K562 (cell line): ENCODE data around the gene CD2. TPM values are rescaled to one million over a fixed set of nuclear protein-coding genes. Genes with fewer than 3 reads are reported as not detected.

Experiments used
- ATAC-seq: fragments of 200-7000 bp; cut with Tn5 transposase; 3 replicates; pipeline ENCODE4 v1.9.1; 2020; ENCODE audit warnings: moderate library complexity
- BruUV-seq: library from RNA; stranded (reverse); fragments of 400-500 nt; replicated peaks from 2 replicates; lab custom pipeline; 2021; lab: Mats Ljungman, UMichigan
- CTCF ChIA-PET: fragments of 300-600 bp; formaldehyde crosslinking; extraction: SDS; loops from one replicate; lab custom pipeline; 2021; ENCODE audit warnings: low intra/inter-chr PET ratio; lab: Yijun Ruan, JAX
- POLR2A ChIA-PET: fragments of 300-600, 350-650 bp; sonication (Branson Sonifier 250); formaldehyde crosslinking; extraction: SDS; loops from one replicate; lab custom pipeline; 2021; ENCODE audit warnings: antibody characterized with exemption, inconsistent platforms; lab: Yijun Ruan, JAX
- DNase-seq, 4 experiments: peaks; one replicate each; pipeline versions ENCODE4 v3.0.0 to v3.0.0-alpha.2; 2011 to 2018; ENCODE audit warnings: low spot score in 3 of 4, mixed read lengths in 3 of 4; ENCODE audit errors: extremely low read depth in 1 of 4
- FAIRE-seq: peaks from 2 replicates; lab custom pipeline; 2011; peaks lifted over from hg19 to GRCh38; lab: Jason Lieb, UNC
- H2AFZ ChIP-seq: 2 replicates; pipeline ENCODE4 v1.6.0; 2011; ENCODE audit warnings: low read depth, low read length, control low read depth, inconsistent platforms
- H3K27ac ChIP-seq: fragments of 200-600 bp; 3 replicates; pipeline ENCODE4 v1.8.0; 2011; ENCODE audit warnings: low read depth, mild to moderate bottlenecking, control low read depth, inconsistent platforms, low read length, moderate library complexity, mixed read lengths; ENCODE audit errors: extremely low read depth
- H3K27me3 ChIP-seq, 2 experiments: fragments of 300-600 bp in 1 of 2; 2 replicates in 1 of 2; 3 replicates in 1 of 2; pipeline versions ENCODE4 v1.6.0 to v1.8.0; 2011; ENCODE audit warnings: inconsistent platforms in 2 of 2, low read length in 2 of 2, mild to moderate bottlenecking in 1 of 2, mixed read lengths in 1 of 2, moderate library complexity in 1 of 2; ENCODE audit not compliant: control insufficient read depth in 2 of 2, insufficient read depth in 2 of 2
- H3K36me3 ChIP-seq: fragments of 300-600 bp; 3 replicates; pipeline ENCODE4 v1.8.0; 2011; ENCODE audit warnings: mild to moderate bottlenecking, low read length, inconsistent platforms; ENCODE audit not compliant: control insufficient read depth, insufficient read depth
- H3K4me1 ChIP-seq, 2 experiments: fragments of 200-600 bp in 1 of 2; replicated peaks in 1 of 2; 2 replicates in 1 of 2; 3 replicates in 1 of 2; pipeline versions ENCODE4 v1.5.1 to v1.8.0; 2011; ENCODE audit warnings: inconsistent platforms in 2 of 2, low read length in 2 of 2, mild to moderate bottlenecking in 1 of 2, mixed read lengths in 1 of 2, moderate library complexity in 1 of 2; ENCODE audit not compliant: control insufficient read depth in 2 of 2, insufficient read depth in 2 of 2
- H3K4me2 ChIP-seq: 2 replicates; pipeline ENCODE4 v1.6.1; 2011; ENCODE audit warnings: low read length, control low read depth, inconsistent platforms, mixed read lengths; ENCODE audit not compliant: insufficient read depth
- H3K4me3 ChIP-seq: fragments of 200-600 bp; sonication (generic), shearing (Covaris generic); 2 replicates; pipeline ENCODE4 v1.5.1; 2016; ENCODE audit warnings: control low read depth, inconsistent platforms
- H3K79me2 ChIP-seq: fragments of 200-600 bp; 3 replicates; pipeline ENCODE4 v1.8.0; 2011; ENCODE audit warnings: low read length, inconsistent platforms; ENCODE audit not compliant: control insufficient read depth, insufficient read depth
- H3K9ac ChIP-seq, 2 experiments: 2 replicates each; pipeline versions ENCODE4 v1.6.0 to v1.6.1; 2011; ENCODE audit warnings: low read depth in 2 of 2, low read length in 2 of 2, control low read depth in 1 of 2, inconsistent platforms in 1 of 2, mild to moderate bottlenecking in 1 of 2, mixed read lengths in 1 of 2; ENCODE audit not compliant: insufficient read depth in 1 of 2
- H3K9me1 ChIP-seq: one replicate; pipeline ENCODE4 v1.6.0; 2011; ENCODE audit warnings: inconsistent platforms, mild to moderate bottlenecking, low read length, moderate library complexity; ENCODE audit not compliant: control insufficient read depth, insufficient read depth
- H3K9me3 ChIP-seq: replicated peaks from 2 replicates; pipeline ENCODE4 v1.5.1; 2011; ENCODE audit warnings: low read depth, low read length, inconsistent platforms; ENCODE audit not compliant: control insufficient read depth, insufficient read depth
- H4K20me1 ChIP-seq: replicated peaks from 2 replicates; pipeline ENCODE4 v1.6.1; 2011; ENCODE audit warnings: low read length, inconsistent platforms, mixed read lengths; ENCODE audit not compliant: control insufficient read depth, insufficient read depth
- CBFA2T3 ChIP-seq: fragments of 450-650 bp; IDR thresholded peaks from 2 replicates; pipeline ENCODE4 v1.6.1; 2017
- IRF1 ChIP-seq: sonication (generic); formaldehyde crosslinking; IDR thresholded peaks from 2 replicates; pipeline ENCODE4 v1.8.0; 2022; ENCODE audit warnings: missing genetic modification reagents, mild to moderate bottlenecking, borderline replicate concordance
- MED1 ChIP-seq: sonication (generic); formaldehyde crosslinking; IDR thresholded peaks from 2 replicates; pipeline ENCODE4 v1.8.1; 2023; ENCODE audit warnings: missing genetic modification reagents, borderline replicate concordance
- MGA ChIP-seq: fragments of 450-650 bp; IDR thresholded peaks from 2 replicates; pipeline ENCODE4 v1.6.1; 2016; ENCODE audit warnings: mild to moderate bottlenecking, moderate library complexity
- NUFIP1 ChIP-seq: fragments of 450-650 bp; IDR thresholded peaks from 2 replicates; pipeline ENCODE4 v1.6.1; 2018; ENCODE audit not compliant: partially characterized antibody
- PHF20 ChIP-seq: fragments of 450-650 bp; IDR thresholded peaks from 2 replicates; pipeline ENCODE4 v1.6.1; 2018; ENCODE audit not compliant: partially characterized antibody
- SUPT5H ChIP-seq: fragments of 450-650 bp; IDR thresholded peaks from 2 replicates; pipeline ENCODE4 v1.6.1; 2016
- ZBTB33 ChIP-seq: sonication (generic); formaldehyde crosslinking; IDR thresholded peaks from 2 replicates; pipeline ENCODE4 v1.8.1; 2023; ENCODE audit warnings: mild to moderate bottlenecking, missing genetic modification reagents
- ZNF263 ChIP-seq: sonication (generic); formaldehyde crosslinking; IDR thresholded peaks from 2 replicates; pipeline ENCODE4 v1.8.0; 2022; ENCODE audit warnings: mild to moderate bottlenecking, missing genetic modification reagents, borderline replicate concordance
- ZSCAN29 ChIP-seq: fragments of 450-650 bp; IDR thresholded peaks from 2 replicates; pipeline ENCODE4 v1.6.1; 2017
- WGBS: fragments of 100-300 bp; shearing (Covaris generic); methylation state at CpG from one replicate; pipeline ENCODE4 v1.1.6; 2016; ENCODE audit warnings: low coverage, mixed read lengths; ENCODE audit not compliant: insufficient coverage; ENCODE audit errors: missing lambda C conversion rate; 5-methylcytosine and 5-hydroxymethylcytosine counted together
- in situ Hi-C: fragments of 300-500 bp; cut with MboI; formaldehyde crosslinking; loops from 4 replicates; pipeline ENCODE4 v1.15.0; 2018; ENCODE audit warnings: inconsistent platforms, mixed read lengths
- intact Hi-C: fragments of 100-400 bp; cut with micrococcal nuclease; formaldehyde crosslinking; loops from 2 replicates; pipeline ENCODE4 v1.14.2; 2022
- polyA plus RNA-seq, 8 experiments: library from polyadenylated mRNA; depleted of rRNA in 4 of 8; stranded (reverse) in 5 of 8; unstranded in 3 of 8; fragments of >200 nt; fragmentation: Nextera tagmentation in 2 of 8; fragmentation: Illumina TruSeq in 1 of 8; extraction: Ambion mirVana in 2 of 8; extraction: Trizol in 1 of 8; gene quantifications; 2 replicates each; pipeline versions ENCODE4 v1.2.1 to v1.2.3, GENCODE V29; 2011 to 2014; ENCODE audit warnings: inconsistent platforms in 1 of 8, missing spikeins in 1 of 8
- total RNA-seq, 7 experiments: library from RNA; depleted of rRNA in 6 of 7; stranded (reverse); fragments of >200 nt in 6 of 7; fragmentation: Illumina TruSeq in 2 of 7; extraction: Trizol in 2 of 7; gene quantifications; 2 replicates each; pipeline versions ENCODE4 v1.2.1 to v1.2.3, GENCODE V29; 2011 to 2021; ENCODE audit warnings: low replicate concordance in 1 of 7

CD2 gene
- total and polyA plus RNA-seq, 9 of the 15 experiments (the other 6 are each of a cell fraction or from before 2014, with no cell fraction given): 0.07 to 0.16 TPM; not detected in 7

- ATAC-seq (no peak), DNase-seq (no peak), FAIRE-seq (no peak)
- Histone ChIP-seq H3K9me3 (no peaks in the 10 kb centered on the region), H3K4me1 (peaks cover 0 to 7% of the 10 kb centered on the region in 2 experiments; a peak in 2 of 5 replicates), H3K36me3 (no peaks in the 10 kb centered on the region; the same call in 2 of the 3 replicates), H3K27me3 (no peaks in the 10 kb centered on the region), H4K20me1 (no peaks in the 10 kb centered on the region), H3K79me2 (no peaks in the 10 kb centered on the region), H3K4me3 (no peak overlapping the region), H3K9me1 (no peaks in the 10 kb centered on the region), H3K27ac (no peak overlapping the region), H3K9ac (no peak overlapping the region), H3K4me2 (no peak overlapping the region), H2AFZ (no peak overlapping the region)
- intact Hi-C loops (no loop called here), in situ Hi-C loops (no loop called here)
- BruUV-seq: no TSS peak
- CTCF ChIA-PET: no interaction called here
- 60% methylated on average over 3 of the region's 3 CpGs for WGBS
- POLR2A ChIA-PET: interaction anchor here (0.8 kb wide), 1 partner anchor 9 kb away, joined by 4 read pairs; no protein-coding TSS in a partner anchor
- no peak for TF ChIP-seq IRF1 (CRISPR knock-in tag)
- TF ChIP-seq MGA: no peak
- no peak for TF ChIP-seq MED1 (CRISPR knock-in tag)
- TF ChIP-seq ZNF263 (CRISPR knock-in tag): peak; percentile 98
- 0 out of 2 replicates have a peak, but pooled peaks have one; percentile 35 for TF ChIP-seq ZBTB33
- TF ChIP-seq CBFA2T3: no peak
- TF ChIP-seq ZSCAN29: no peak
- TF ChIP-seq PHF20: no peak
- no peak for TF ChIP-seq SUPT5H
- no peak for TF ChIP-seq NUFIP1
Measured at GRCh38 chr1:116795482-116795829, 41.2 kb downstream of the CD2 start.
